ENCODE data around the gene FA2H. TPM values are rescaled to one million over a fixed set of nuclear protein-coding genes. Genes with fewer than 3 reads are reported as not detected.

Gene FA2H
- total RNA-seq, 6 experiments from 2014 or later: 0.19 to 1.2 (median 0.22) TPM; not detected in 3

DNA sequence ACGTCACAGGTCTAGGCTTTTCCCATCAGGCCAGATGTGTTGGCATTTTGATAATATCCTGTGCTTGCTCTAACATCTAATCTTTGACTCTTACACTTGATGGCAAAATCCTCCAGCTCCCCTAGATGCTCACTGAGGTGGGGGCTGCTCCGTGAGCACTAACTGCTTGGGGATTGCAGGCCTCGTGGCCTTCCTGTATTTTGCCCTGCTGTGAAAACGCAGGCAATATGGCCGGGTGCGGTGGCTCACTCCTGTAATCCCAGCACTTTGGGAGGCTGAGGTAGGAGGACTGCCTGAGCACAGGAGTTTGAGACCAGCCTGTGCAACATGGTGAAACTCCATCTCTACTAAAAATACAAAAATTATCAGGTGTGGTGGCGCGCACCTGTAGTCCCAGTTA, 64.2 kb downstream of the FA2H start:
- ATAC-seq (no peak), DNase-seq (peak in 1 of 3 donors; percentile 21)
- H3K27me3 ChIP-seq: no peaks in the 10 kb centered on the region
- H3K27ac ChIP-seq: no peak overlapping the region
- no peaks in the 10 kb centered on the region for H3K4me1 ChIP-seq
- H3K36me3 ChIP-seq: no peaks in the 10 kb centered on the region
- H3K9me3 ChIP-seq: no peaks in the 10 kb centered on the region
- no peak for TF ChIP-seq CTCF (IDR thresholded peaks at IDR 0.05)
- TF ChIP-seq POLR2A (IDR thresholded peaks at IDR 0.05): no peak
- intact Hi-C loops (cut with DNase I): loop anchor here in 1 of 2 donors (10.0 kb wide), 1 partner anchor 154 kb away; no protein-coding TSS in a partner anchor
- no peak overlapping the region for H3K4me3 ChIP-seq
- WGBS (ENCODE audit: insufficient coverage, low coverage, low lambda C conversion rate, missing lambda C conversion rate): 76% methylated on average over 3 of the region's 8 CpGs

- WGBS (ENCODE audit: insufficient coverage, low coverage, low lambda C conversion rate, missing lambda C conversion rate): 0% methylated on average over 6 of the region's 6 CpGs
- Histone ChIP-seq H3K36me3 (no peaks in the 10 kb centered on the region), H3K27ac (no peak overlapping the region), H3K27me3 (no peaks in the 10 kb centered on the region), H3K4me1 (no peaks in the 10 kb centered on the region), H3K4me3 (no peak overlapping the region), H3K9me3 (no peaks in the 10 kb centered on the region)
- peak; percentile 99 to 100 (median 100) for ATAC-seq
- intact Hi-C loops (cut with DNase I): no loop called here
- DNase-seq: peak; percentile 84 to 87 (median 85)
- TF ChIP-seq CTCF (IDR thresholded peaks at IDR 0.05): peak; percentile 95 to 97 (median 96)
- no peak for TF ChIP-seq POLR2A (IDR thresholded peaks at IDR 0.05)
Measured at GRCh38 chr16:74709441-74709877, 65.2 kb downstream of the FA2H start.

- no peaks in the 10 kb centered on the region for H3K27me3 ChIP-seq
- peak; percentile 82 for TF ChIP-seq POLR2A (IDR thresholded peaks at IDR 0.05)
- no peak for TF ChIP-seq CTCF (IDR thresholded peaks at IDR 0.05)
- peak within 1 kb of the TSS; percentile 85 to 92 (median 86) for H3K27ac ChIP-seq
- DNase-seq (peak; percentile 74 to 83 (median 79)), ATAC-seq (peak; percentile 72 to 84 (median 79))
- intact Hi-C loops (cut with DNase I): no loop called here
- no peaks in the 10 kb centered on the region for H3K9me3 ChIP-seq
- 11% methylated on average over 17 of the region's 35 CpGs for WGBS (ENCODE audit: insufficient coverage, low coverage, low lambda C conversion rate, missing lambda C conversion rate)
- peaks cover 0 to 20% (median 7%) of the 10 kb centered on the region in 4 donors for H3K4me1 ChIP-seq
- H3K36me3 ChIP-seq: no peaks in the 10 kb centered on the region
- peak within 1 kb of the TSS; percentile 74 to 87 (median 77) for H3K4me3 ChIP-seq
Measured at GRCh38 chr16:74700438-74701225, 74.0 kb downstream of the FA2H start, which contains the start of gene MLKL. TSS of gene MLKL (minus strand) at chr16:74700862. CDS start at chr16:74695757, 5,105 bp downstream.

DNA sequence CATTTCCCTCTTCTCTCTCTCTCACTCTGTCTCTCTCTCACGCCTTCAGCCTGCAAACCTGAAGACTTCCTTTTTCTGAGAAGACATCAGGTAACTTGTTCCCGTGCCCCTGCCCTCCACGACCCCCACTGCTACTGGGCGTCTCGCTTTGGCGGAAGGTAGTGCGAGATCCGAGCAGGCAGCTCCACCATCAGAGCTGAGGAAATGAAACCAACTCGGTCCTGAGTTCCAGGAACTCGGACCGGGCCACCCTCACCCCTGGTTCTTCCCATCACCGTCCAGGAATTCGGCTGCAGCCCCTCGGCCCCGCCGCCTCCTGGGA, 74.5 kb downstream of the FA2H start:
- H3K27ac ChIP-seq: peak overlapping the region; percentile 85 to 92 (median 86)
- H3K27me3 ChIP-seq: no peaks in the 10 kb centered on the region
- no peak for TF ChIP-seq POLR2A (IDR thresholded peaks at IDR 0.05)
- intact Hi-C loops (cut with DNase I): no loop called here
- 26% methylated on average over 9 of the region's 16 CpGs for WGBS (ENCODE audit: insufficient coverage, low coverage, low lambda C conversion rate, missing lambda C conversion rate)
- H3K4me3 ChIP-seq: peak overlapping the region; percentile 74 to 87 (median 77)
- peak; percentile 46 to 51 (median 48) for ATAC-seq
- no peaks in the 10 kb centered on the region for H3K9me3 ChIP-seq
- DNase-seq: peak; percentile 49 to 64 (median 57)
- peaks cover 0 to 5% (median 2%) of the 10 kb centered on the region in 4 donors for H3K36me3 ChIP-seq
- peaks cover 0 to 23% (median 7%) of the 10 kb centered on the region in 4 donors for H3K4me1 ChIP-seq

GRCh38 chr16:74699666-74700065, 75.0 kb downstream of the FA2H start:
- Histone ChIP-seq H3K9me3 (no peaks in the 10 kb centered on the region), H3K27me3 (no peaks in the 10 kb centered on the region), H3K4me3 (peak overlapping the region; percentile 74 to 87 (median 77)), H3K4me1 (peaks cover 0 to 23% (median 7%) of the 10 kb centered on the region in 4 donors), H3K27ac (peak overlapping the region; percentile 85 to 92 (median 86)), H3K36me3 (peaks cover 0 to 7% (median 2%) of the 10 kb centered on the region in 4 donors)
- no peak for TF ChIP-seq CTCF (IDR thresholded peaks at IDR 0.05)
- no peak for TF ChIP-seq POLR2A (IDR thresholded peaks at IDR 0.05)
- WGBS (ENCODE audit: insufficient coverage, low coverage, low lambda C conversion rate, missing lambda C conversion rate): 50% methylated on average over 3 of the region's 4 CpGs
- intact Hi-C loops (cut with DNase I): no loop called here
- ATAC-seq (no peak), DNase-seq (peak in 1 of 3 donors; percentile 24)

Data from right lobe of liver (tissue), 6 donors.